Activated naive CD8-positive, alpha-beta T cell treated with anti-CD3 and anti-CD28 coated beads, Interleukin-2, amount 50 U/mL, for 16 hours (primary cell): Measurements from ENCODE around the gene TTLL5.

Source experiments
- DNase-seq: peaks from one replicate; pipeline ENCODE4 v3.0.0-alpha.2; 2020; ENCODE audit warnings: low read depth, low spot score

TTLL5 gene

DNA sequence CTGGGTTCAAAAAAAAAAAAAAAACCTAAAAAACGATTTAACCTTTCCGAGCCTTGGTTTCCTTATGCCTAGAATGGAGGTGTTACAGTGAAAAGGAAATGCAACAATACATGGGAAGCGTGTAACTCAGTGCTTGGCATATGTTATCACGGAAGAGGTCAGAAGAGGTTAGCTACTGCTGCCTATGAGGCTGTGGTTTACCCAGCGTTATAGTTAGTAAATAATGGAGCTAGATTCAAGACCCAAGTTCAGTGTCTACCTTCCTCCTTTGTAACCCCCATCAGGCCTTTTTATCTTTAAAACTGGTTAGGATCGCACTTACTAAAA, 325.4 kb downstream of the TTLL5 start:
- no peak for DNase-seq

DNA sequence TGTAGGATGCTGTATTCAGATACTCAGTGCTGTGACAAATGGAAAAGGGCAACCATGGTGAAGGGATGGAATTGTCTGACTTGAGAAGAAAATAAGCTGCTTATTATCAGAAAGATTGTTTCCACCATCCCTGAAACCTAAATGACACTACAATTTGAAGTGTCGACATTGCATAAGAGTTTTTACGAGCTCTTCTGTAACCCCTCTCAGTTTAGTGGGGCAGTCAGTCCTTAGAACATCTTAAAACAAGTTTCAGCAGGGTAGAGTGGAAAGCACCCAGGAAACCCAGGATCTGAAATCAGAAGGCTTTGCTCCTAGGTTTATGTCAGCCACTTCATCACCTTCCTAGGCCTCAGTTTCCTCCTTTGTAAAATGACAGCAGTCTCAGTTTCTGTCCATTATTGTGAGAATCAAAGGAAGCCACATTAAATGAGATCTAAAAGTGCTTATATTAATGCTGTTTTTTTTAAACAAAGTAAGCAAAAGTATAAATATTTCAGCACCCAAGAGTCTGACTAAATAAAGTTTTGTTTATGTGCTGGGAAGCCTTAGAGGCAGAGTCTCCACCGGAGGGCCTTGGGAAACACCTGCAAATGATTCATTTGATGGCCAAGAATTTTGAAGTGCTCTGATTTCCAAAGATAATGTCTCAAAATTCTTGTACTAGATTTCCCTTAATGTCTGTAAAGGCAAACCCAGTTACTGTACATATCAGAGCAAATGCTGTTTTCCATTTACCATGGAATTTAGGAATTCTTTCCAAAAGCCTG, 326.3 kb downstream of the TTLL5 start:
- DNase-seq = no peak

DNA sequence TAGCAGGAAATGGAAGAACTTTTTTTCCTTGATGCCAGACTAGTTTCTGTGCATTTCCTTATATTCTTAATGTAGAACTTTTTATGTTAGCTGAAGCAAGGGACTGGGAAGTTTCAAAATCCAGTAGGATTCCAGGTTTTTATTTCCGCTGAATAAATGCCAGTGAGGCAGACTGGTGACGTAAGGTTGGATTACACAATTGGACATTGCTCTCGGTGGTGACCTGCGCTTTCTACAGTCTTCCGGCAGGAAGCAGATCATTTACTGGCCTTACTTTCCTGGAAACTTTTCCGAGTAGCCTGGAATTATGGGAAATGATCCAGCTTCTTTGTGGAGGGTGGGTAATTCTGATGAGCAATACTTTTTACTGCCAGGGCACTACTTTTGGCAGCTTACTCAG, 328.1 kb downstream of the TTLL5 start:
- no peak for DNase-seq

DNA sequence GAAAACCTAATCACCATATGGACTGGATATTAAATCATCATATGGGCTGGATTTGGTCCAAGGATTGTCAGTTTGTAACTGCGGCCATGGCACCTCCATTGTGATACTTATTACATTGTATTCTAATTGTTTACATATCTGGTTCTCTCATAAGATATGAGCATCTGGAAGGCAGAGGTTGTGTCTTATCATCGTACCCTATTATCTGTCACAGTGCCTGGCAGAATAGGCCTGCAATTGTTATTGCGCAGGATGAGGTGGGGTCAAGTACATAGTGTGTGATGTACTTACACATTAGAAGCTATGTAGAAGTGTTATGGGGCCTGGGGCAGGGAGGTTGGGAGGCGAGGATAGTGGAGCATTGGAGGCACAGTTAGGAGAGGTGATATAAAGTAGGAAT, 329.3 kb downstream of the TTLL5 start:
- no peak for DNase-seq

DNA sequence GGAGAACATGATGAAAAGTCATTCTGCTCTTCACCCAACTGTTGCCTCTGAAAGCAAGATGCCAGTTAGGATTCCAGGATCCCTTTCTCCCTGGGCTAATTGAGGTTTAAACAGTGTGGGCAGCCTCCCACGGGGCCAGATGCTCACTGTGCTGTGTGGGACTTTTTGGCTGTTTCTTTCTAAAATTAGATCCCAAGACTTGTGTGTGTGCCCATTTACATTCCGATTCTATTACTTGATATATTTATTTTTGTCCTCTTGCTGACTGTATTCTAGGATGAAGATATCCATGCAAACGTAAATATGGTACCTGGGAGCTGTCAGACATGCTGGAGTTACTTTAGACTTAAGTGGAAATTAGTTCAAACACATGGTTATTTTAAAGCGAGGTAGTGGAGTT, 330.7 kb downstream of the TTLL5 start:
- no peak for DNase-seq

DNA sequence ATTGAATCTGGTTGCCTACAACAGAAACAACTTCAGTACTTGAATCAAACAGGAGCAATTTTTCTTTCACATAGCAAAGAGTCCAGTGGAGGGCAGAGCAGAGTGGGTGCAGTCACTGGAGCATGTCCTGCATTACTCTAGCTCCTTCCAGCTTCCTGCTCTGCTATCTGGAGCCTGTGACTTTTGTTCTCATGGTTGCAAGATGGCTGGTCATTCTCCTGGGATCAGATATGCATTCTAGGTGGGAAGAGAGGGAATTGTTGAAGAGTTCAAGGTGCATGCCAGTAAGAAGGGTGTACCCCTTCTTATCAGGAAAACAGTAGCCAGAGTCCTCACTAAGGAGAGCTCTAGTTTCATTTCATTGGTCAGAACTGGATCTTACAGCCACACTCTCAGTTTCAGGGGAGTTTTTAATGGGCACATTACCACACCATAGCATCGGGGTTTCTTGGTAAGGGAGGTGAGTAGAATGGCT, 332.6 kb downstream of the TTLL5 start:
- DNase-seq = no peak

DNA sequence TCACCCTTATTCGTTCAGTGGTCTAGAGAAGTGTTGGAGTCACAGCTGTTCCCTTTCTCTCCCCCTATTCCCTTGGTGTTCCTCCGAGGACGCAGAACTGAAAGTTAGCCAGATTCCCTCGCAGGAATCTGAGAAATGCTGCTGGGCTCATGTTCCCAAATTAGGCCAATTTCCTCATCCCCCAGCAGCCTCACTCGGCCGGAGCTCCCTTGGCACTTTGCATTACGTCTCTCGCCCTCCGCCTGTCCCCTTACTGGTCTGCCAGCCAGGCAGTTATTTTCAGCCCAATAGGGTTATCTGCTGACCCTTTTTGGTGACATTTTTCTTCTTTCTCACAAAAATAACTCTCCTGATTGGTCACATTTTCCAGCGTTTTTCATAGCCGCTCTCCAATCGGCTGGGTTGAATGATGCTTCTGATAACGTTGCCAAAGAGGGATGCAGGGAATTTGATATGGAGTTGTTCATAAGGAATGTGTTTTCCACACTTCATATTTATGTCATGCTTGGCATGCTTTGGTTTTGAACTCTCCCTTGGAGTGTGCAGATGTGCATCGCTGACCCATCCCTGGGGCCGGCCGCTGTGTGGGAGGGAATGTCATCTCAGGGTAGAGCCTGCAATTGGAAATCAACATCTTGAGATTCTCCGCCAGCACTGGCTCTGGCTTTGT, 334.5 kb downstream of the TTLL5 start:
- DNase-seq = no peak

DNA sequence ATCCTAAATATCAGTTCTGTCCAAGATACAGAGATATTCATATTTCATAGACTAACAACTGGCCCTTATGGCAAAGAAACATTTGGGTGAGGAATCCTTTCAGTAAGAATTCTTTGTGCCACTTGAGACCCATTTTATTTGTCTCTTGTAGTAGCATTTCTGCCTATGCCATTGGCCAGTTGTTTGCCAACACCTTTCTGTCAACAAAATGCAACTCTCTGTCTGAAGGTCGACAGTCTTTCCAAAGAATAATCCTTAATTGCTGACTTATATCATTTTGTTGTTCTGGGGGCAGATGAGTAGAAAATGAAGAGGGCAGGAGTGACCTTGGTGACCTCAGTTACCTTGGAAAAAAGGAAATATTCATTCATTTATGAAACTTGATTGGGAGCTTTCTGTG, 335.4 kb downstream of the TTLL5 start:
- DNase-seq = no peak

DNA sequence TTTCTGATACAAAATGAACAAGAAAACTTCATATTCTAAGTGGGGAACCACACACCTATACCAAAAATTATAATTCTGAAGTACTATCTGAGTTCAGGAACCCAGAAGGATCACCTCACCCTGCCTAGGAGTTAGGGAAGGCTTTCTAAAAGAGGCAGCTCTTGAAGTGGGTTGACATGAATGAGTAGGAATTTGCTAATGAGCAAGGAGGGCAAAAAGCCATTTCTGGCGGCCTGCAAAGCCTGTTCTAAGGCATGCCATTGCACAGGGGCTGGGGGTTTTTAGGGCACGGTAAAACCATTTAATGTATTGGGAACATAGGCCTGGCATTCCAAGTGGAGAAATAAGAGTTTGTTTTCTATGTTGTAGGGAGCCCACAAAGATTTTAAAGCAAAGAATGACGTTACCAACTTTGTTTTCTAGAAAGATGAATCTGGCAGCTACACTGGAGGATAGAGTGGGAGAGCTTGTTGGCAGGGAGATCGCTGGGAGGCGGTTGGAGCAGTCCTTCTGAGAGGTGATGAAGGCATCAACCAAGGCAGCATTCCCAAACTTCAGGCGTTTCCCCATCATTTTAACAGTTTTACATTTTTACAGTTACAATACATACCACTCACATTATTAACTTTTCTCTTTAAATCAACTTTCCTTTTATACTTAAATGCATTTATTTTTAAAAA, 338.6 kb downstream of the TTLL5 start:
- DNase-seq = no peak

DNA sequence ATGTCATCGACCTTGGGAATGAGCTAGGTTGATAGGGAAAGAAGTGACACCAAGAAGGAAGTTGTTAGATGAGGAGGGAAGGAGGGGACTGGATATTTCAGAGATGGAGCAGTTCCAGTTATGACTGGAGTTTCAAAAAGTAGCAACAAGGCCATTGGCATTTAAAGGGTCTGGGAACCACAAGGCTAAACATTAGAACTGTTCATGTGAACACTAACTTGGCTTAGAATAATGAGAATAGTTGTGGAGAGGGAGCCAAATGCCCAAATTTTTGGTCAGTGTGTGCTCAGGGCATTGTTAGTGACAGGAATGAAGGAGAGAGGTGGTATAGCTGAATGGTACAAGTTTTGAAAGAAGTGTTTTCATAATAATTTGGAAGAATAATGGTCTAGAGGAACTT, 341.3 kb downstream of the TTLL5 start:
- DNase-seq = no peak
